ENCODE data around the gene EHBP1. TPM values are rescaled to one million over a fixed set of nuclear protein-coding genes. Genes with fewer than 3 reads are reported as not detected.

EHBP1 gene
- total RNA-seq, 4 donors from 2014 or later: 11.1 to 19.0 (median 15.4) TPM

- in situ Hi-C loops (cut with MboI; ENCODE audit: low sequenced_read_pairs in 4 of 4): no loop called here
- no peak for TF ChIP-seq POLR2A (IDR thresholded peaks at IDR 0.05)
- TF ChIP-seq, protein P1, sequence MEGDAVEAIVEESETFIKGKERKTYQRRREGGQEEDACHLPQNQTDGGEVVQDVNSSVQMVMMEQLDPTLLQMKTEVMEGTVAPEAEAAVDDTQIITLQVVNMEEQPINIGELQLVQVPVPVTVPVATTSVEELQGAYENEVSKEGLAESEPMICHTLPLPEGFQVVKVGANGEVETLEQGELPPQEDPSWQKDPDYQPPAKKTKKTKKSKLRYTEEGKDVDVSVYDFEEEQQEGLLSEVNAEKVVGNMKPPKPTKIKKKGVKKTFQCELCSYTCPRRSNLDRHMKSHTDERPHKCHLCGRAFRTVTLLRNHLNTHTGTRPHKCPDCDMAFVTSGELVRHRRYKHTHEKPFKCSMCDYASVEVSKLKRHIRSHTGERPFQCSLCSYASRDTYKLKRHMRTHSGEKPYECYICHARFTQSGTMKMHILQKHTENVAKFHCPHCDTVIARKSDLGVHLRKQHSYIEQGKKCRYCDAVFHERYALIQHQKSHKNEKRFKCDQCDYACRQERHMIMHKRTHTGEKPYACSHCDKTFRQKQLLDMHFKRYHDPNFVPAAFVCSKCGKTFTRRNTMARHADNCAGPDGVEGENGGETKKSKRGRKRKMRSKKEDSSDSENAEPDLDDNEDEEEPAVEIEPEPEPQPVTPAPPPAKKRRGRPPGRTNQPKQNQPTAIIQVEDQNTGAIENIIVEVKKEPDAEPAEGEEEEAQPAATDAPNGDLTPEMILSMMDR (IDR thresholded peaks at IDR 0.05 in 4 of 5, conservative IDR thresholded peaks at IDR 0.05 in 1 of 5): no peak
- no peaks in the 10 kb centered on the region for H3K27me3 ChIP-seq
- H3K9me3 ChIP-seq: no peaks in the 10 kb centered on the region
- no peak for DNase-seq
- H3K27ac ChIP-seq: no peak overlapping the region
- H3K4me3 ChIP-seq: no peak overlapping the region
- no peaks in the 10 kb centered on the region for H3K4me1 ChIP-seq
- ATAC-seq: no peak
- intact Hi-C loops (cut with DNase I; ENCODE audit: low total_unique reads): no loop called here
- no peaks in the 10 kb centered on the region for H3K36me3 ChIP-seq
Observed at GRCh38 chr2:62964671-62965070, 259.2 kb downstream of the EHBP1 start.

DNA sequence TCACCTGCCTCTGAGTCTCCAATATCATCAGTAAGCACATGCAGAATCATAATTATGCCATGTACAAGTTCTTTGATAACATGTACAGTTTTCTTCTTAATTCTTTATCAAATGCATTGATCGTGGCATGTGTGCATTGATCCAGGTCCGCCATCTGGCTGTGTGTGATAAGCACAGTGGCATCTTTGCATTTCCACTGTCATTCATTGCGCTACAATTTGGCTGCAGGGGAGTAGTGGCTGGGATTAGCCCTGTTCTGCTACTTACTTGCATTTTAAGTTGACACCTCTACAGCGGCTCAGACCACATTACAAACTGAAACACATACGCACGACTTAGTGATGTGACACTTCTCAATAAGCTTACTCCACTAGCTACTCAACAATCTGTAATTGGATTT, 261.5 kb downstream of the EHBP1 start:
- Histone ChIP-seq H3K4me3 (no peak overlapping the region), H3K4me1 (no peaks in the 10 kb centered on the region), H3K27me3 (no peaks in the 10 kb centered on the region), H3K36me3 (no peaks in the 10 kb centered on the region), H3K9me3 (no peaks in the 10 kb centered on the region), H3K27ac (no peak overlapping the region)
- no peak for TF ChIP-seq POLR2A (IDR thresholded peaks at IDR 0.05)
- TF ChIP-seq, protein P1 (IDR thresholded peaks at IDR 0.05 in 4 of 5, conservative IDR thresholded peaks at IDR 0.05 in 1 of 5): no peak
- intact Hi-C loops (cut with DNase I; ENCODE audit: low total_unique reads): no loop called here
- no peak for DNase-seq
- no peak for ATAC-seq
- in situ Hi-C loops (cut with MboI; ENCODE audit: low sequenced_read_pairs in 4 of 4): no loop called here

GRCh38 chr2:62968168-62968567, 262.7 kb downstream of the EHBP1 start:
- intact Hi-C loops (cut with DNase I; ENCODE audit: low total_unique reads): no loop called here
- in situ Hi-C loops (cut with MboI; ENCODE audit: low sequenced_read_pairs in 4 of 4): no loop called here
- H3K27ac ChIP-seq: no peak overlapping the region
- no peak for TF ChIP-seq POLR2A (IDR thresholded peaks at IDR 0.05)
- TF ChIP-seq, protein P1 (IDR thresholded peaks at IDR 0.05 in 4 of 5, conservative IDR thresholded peaks at IDR 0.05 in 1 of 5): no peak
- ATAC-seq (no peak), DNase-seq (no peak)
- no peaks in the 10 kb centered on the region for H3K27me3 ChIP-seq
- H3K9me3 ChIP-seq: no peaks in the 10 kb centered on the region
- no peaks in the 10 kb centered on the region for H3K4me1 ChIP-seq
- H3K4me3 ChIP-seq: no peak overlapping the region
- no peaks in the 10 kb centered on the region for H3K36me3 ChIP-seq

DNA sequence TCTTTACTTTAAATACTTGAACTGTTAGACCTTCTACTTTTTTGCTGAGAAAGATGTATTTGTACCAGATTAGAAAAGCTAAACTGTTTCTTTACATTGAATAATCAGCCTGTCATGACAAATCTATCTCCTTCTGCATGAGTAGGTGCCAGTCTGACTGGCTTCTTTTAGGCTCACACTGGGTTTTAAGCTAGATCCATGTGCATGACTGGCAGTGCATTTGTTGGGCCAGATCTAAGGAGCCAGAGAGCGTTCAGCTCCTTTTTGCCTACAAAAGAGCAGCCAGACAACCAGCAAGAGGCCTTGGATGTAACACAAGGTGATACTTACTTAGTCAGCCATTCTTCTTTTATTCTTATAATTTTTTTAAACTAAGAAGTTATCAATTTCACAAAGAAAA, 263.2 kb downstream of the EHBP1 start:
- ATAC-seq (no peak), DNase-seq (no peak)
- intact Hi-C loops (cut with DNase I; ENCODE audit: low total_unique reads) (no loop called here), in situ Hi-C loops (cut with MboI; ENCODE audit: low sequenced_read_pairs in 4 of 4) (no loop called here)
- Histone ChIP-seq H3K4me1 (no peaks in the 10 kb centered on the region), H3K9me3 (no peaks in the 10 kb centered on the region), H3K36me3 (no peaks in the 10 kb centered on the region), H3K4me3 (no peak overlapping the region), H3K27ac (no peak overlapping the region), H3K27me3 (no peaks in the 10 kb centered on the region)
- no peak for TF ChIP-seq POLR2A (IDR thresholded peaks at IDR 0.05)
- TF ChIP-seq, protein P1 (IDR thresholded peaks at IDR 0.05 in 4 of 5, conservative IDR thresholded peaks at IDR 0.05 in 1 of 5): no peak

DNA sequence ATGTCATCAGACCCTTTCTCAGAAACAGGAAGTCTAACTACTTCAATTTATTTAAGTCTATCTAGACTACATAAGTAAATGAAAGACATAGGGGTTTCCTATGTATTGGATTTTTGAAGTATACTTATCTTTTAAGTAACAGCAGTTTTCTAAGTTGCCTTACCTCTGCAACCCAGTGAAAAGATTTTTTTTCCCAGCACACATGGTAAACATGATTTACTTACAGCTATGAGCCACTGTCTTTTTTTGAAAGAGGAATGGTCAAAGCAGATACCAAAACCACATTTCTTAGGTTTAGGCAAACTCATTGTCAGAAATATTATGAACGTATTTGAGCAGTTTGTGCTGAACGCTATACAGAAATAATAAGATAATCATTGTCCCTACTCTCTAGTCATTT, 266.4 kb downstream of the EHBP1 start:
- Histone ChIP-seq H3K36me3 (no peaks in the 10 kb centered on the region), H3K27ac (no peak overlapping the region), H3K27me3 (no peaks in the 10 kb centered on the region), H3K4me3 (no peak overlapping the region), H3K4me1 (no peaks in the 10 kb centered on the region), H3K9me3 (no peaks in the 10 kb centered on the region)
- intact Hi-C loops (cut with DNase I; ENCODE audit: low total_unique reads) (no loop called here), in situ Hi-C loops (cut with MboI; ENCODE audit: low sequenced_read_pairs in 4 of 4) (no loop called here)
- ATAC-seq: no peak
- TF ChIP-seq, protein P1 (IDR thresholded peaks at IDR 0.05 in 4 of 5, conservative IDR thresholded peaks at IDR 0.05 in 1 of 5): no peak
- TF ChIP-seq POLR2A (IDR thresholded peaks at IDR 0.05): no peak
- no peak for DNase-seq

Measured in gastrocnemius medialis (tissue), 4 donors.